ENCODE data around the gene OR2A42.
"Not testable (repeated sequence)": the region's sequence is repeated elsewhere in the genome, so short reads cannot be mapped to it uniquely, and the experiment has no call there.

Gene OR2A42, protein sequence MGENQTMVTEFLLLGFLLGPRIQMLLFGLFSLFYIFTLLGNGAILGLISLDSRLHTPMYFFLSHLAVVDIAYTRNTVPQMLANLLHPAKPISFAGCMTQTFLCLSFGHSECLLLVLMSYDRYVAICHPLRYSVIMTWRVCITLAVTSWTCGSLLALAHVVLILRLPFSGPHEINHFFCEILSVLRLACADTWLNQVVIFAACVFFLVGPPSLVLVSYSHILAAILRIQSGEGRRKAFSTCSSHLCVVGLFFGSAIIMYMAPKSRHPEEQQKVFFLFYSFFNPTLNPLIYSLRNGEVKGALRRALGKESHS

DNA sequence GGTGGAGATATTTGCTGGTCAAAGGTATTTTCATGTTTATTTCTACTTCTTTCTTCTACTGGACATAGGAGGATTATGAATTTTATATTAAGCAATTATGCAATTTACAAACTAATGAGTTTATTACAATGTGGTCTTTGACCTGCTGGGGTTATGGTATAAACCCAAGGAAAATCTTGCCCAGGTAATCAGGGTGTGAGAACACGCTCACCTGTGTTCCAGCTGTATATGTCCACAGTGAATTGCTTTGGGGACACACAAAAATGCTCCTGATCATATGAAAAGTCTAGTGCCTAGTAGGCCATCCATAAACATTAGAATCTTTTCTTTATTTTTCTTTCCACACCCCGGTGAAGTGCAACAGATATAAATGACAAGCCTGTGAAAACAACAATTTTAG lies at the start of gene OR2A42:
OR2A42 (minus strand) TSS at position 241 of the 400 bp plus-strand sequence. CDS start 6,762 bp downstream, outside the sequence.
- H3K79me2 ChIP-seq (ENCODE audit: insufficient read depth, low read depth); H3K9ac ChIP-seq; H3K4me1 ChIP-seq (ENCODE audit: low read depth, poor library complexity, severe bottlenecking); H3K4me3 ChIP-seq (IDR thresholded peaks at IDR 0.05; ENCODE audit: insufficient read depth, low read depth, low read length); H3K27ac ChIP-seq; H2AFZ ChIP-seq (ENCODE audit: low read depth); H3K36me3 ChIP-seq (ENCODE audit: insufficient read depth); H3K27me3 ChIP-seq (ENCODE audit: insufficient read depth, low read depth); H4K20me1 ChIP-seq (ENCODE audit: insufficient read depth); H3K4me2 ChIP-seq: not testable (repeated sequence)

DNA sequence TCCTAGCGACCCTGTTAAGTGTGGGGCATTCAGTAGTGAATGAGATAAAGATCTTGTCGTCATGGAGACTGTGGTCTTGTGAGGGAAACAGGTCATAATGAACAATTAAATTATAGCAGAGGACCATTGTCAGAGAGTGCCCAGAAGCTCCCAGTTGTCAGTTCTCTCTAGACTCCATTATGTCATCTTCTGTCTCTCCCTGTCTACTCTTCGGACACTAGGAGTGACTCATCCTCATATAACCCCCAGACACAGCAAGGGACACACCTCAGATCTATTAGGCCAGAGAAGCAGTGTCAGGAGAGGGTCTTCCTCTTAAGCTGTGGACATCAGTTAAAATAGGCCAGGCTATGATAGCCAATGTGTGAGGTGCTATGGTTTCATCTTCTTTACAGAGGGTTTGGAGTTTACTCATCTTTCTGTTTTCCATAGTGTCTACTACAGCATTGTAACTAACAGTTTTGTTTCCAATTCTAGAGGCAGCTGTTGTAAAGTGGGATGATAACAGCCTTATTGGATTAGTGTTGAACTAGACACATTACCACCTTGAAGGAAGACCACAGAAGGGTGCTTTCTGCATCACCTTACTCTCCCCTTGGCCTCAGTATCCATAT lies 47.9 kb upstream of the OR2A42 start:
- H3K4me3 ChIP-seq (IDR thresholded peaks at IDR 0.05; ENCODE audit: insufficient read depth, low read depth, low read length); H3K27me3 ChIP-seq (ENCODE audit: insufficient read depth, low read depth); H3K27ac ChIP-seq; H4K20me1 ChIP-seq (ENCODE audit: insufficient read depth); H3K9ac ChIP-seq; H3K36me3 ChIP-seq (ENCODE audit: insufficient read depth); H2AFZ ChIP-seq (ENCODE audit: low read depth); H3K4me2 ChIP-seq; H3K4me1 ChIP-seq (ENCODE audit: low read depth, poor library complexity, severe bottlenecking); H3K79me2 ChIP-seq (ENCODE audit: insufficient read depth, low read depth): not testable (repeated sequence)

DNA sequence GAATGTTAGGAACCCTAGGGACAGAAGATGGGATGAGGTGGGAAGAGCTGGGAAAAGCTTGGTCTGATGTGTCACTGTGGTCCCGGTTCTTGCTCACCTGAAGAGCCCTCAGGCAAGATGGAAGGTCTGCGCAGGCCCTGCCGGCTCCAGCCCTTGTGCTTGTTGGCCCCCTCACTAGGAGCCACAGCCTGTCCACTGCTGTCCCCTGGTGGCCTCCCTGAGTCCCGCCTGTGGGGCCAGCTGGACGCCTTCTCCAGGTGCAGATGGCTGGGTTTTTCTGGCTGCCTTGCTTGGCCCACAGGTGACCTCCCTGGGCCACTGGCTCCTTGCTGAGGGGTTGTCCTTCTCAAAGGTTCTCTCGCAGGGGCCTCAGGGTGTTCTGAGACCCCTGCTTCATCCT lies 44.3 kb upstream of the OR2A42 start:
- not testable (repeated sequence) for H3K4me3 ChIP-seq (IDR thresholded peaks at IDR 0.05; ENCODE audit: insufficient read depth, low read depth, low read length); H2AFZ ChIP-seq (ENCODE audit: low read depth); H3K36me3 ChIP-seq (ENCODE audit: insufficient read depth); H3K79me2 ChIP-seq (ENCODE audit: insufficient read depth, low read depth); H3K4me2 ChIP-seq; H4K20me1 ChIP-seq (ENCODE audit: insufficient read depth); H3K27me3 ChIP-seq (ENCODE audit: insufficient read depth, low read depth); H3K9ac ChIP-seq; H3K27ac ChIP-seq; H3K4me1 ChIP-seq (ENCODE audit: low read depth, poor library complexity, severe bottlenecking)

DNA sequence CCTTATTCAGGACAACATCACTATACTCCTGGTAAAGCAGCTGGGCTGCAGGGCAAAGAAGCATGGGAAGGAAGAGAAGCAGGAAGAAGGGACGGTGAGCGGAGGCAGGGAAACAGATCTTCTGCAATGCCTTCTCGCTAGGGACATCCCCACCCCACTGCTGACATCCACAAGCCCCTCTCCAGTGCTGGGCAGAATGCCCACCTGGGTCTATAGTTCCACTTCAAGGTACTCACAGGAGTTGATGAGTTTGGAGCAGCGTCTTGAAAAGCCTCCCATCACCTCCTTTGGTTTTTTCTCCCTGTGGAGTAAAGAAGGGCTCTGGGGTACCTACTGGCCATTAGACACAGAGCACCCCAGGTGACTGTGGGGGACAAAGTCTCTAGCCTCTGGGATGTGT lies 43.1 kb upstream of the OR2A42 start:
- not testable (repeated sequence) for H3K36me3 ChIP-seq (ENCODE audit: insufficient read depth); H3K4me3 ChIP-seq (IDR thresholded peaks at IDR 0.05; ENCODE audit: insufficient read depth, low read depth, low read length); H3K9ac ChIP-seq; H3K27me3 ChIP-seq (ENCODE audit: insufficient read depth, low read depth); H3K4me1 ChIP-seq (ENCODE audit: low read depth, poor library complexity, severe bottlenecking); H3K4me2 ChIP-seq; H4K20me1 ChIP-seq (ENCODE audit: insufficient read depth); H2AFZ ChIP-seq (ENCODE audit: low read depth); H3K27ac ChIP-seq; H3K79me2 ChIP-seq (ENCODE audit: insufficient read depth, low read depth)

DNA sequence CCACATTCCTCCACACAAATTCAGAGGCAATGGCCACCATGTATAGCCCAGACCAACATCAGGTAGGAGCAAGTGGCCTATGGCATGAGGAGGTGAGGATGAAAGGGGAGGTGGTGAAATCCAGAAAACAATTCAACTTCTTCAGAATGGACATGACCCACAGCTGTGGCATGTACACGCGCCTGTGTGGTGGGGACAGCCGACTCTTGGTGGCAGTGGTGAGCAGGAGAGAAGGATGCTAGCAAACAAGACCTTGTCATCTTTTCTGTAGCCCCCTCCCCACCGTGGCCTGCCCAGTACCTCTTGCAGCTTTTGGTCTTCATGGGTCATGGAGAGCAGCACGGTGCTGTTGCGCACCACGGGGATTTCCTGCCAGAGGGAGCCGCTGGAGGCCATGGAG lies 42.6 kb upstream of the OR2A42 start:
- not testable (repeated sequence) for H3K4me2 ChIP-seq; H3K36me3 ChIP-seq (ENCODE audit: insufficient read depth); H3K27me3 ChIP-seq (ENCODE audit: insufficient read depth, low read depth); H3K27ac ChIP-seq; H3K9ac ChIP-seq; H2AFZ ChIP-seq (ENCODE audit: low read depth); H4K20me1 ChIP-seq (ENCODE audit: insufficient read depth); H3K79me2 ChIP-seq (ENCODE audit: insufficient read depth, low read depth); H3K4me1 ChIP-seq (ENCODE audit: low read depth, poor library complexity, severe bottlenecking); H3K4me3 ChIP-seq (IDR thresholded peaks at IDR 0.05; ENCODE audit: insufficient read depth, low read depth, low read length)

DNA sequence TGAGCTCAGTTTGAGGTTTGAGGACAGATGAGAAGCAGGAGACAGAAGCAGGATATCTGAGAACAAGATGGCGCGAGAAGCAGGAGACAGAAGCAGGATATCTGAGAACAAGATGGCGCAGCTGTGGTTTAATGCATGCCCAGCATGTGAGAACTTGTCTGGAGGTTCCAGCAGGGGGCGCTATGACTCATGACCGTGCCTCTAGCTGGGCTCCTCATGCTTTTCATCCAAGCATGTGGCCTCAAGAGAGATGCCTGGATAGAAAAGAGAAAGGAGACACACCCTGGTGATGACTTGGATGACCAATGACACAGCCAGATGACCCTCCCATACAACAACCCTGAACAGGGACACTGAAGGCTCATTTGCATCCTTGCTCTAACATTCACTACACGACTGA lies 40.6 kb upstream of the OR2A42 start:
- H3K79me2 ChIP-seq (ENCODE audit: insufficient read depth, low read depth); H3K27me3 ChIP-seq (ENCODE audit: insufficient read depth, low read depth); H2AFZ ChIP-seq (ENCODE audit: low read depth); H3K4me1 ChIP-seq (ENCODE audit: low read depth, poor library complexity, severe bottlenecking); H3K27ac ChIP-seq; H3K36me3 ChIP-seq (ENCODE audit: insufficient read depth); H4K20me1 ChIP-seq (ENCODE audit: insufficient read depth); H3K4me3 ChIP-seq (IDR thresholded peaks at IDR 0.05; ENCODE audit: insufficient read depth, low read depth, low read length); H3K9ac ChIP-seq; H3K4me2 ChIP-seq: not testable (repeated sequence)

DNA sequence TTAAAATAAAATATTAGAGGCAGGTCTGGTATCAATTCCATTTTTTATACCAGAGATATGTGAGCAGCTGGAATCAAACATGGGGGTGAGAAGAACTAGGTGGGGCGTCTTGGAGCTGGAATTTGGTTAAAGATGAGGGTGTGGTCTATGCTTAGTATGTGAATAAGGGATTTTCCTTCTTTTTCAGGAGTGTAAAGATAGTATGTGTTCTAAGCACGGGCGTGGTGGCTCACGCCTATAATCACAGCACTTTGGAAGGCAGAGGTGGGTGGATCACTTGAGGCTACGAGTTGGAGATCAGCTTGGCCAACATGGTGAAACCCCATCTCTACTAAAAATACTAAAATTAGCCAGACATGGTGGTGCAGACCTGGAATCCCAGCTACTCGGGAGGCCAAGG lies 35.9 kb upstream of the OR2A42 start:
- not testable (repeated sequence) for H3K4me2 ChIP-seq; H2AFZ ChIP-seq (ENCODE audit: low read depth); H4K20me1 ChIP-seq (ENCODE audit: insufficient read depth); H3K27me3 ChIP-seq (ENCODE audit: insufficient read depth, low read depth); H3K27ac ChIP-seq; H3K79me2 ChIP-seq (ENCODE audit: insufficient read depth, low read depth); H3K36me3 ChIP-seq (ENCODE audit: insufficient read depth); H3K4me1 ChIP-seq (ENCODE audit: low read depth, poor library complexity, severe bottlenecking); H3K4me3 ChIP-seq (IDR thresholded peaks at IDR 0.05; ENCODE audit: insufficient read depth, low read depth, low read length); H3K9ac ChIP-seq

DNA sequence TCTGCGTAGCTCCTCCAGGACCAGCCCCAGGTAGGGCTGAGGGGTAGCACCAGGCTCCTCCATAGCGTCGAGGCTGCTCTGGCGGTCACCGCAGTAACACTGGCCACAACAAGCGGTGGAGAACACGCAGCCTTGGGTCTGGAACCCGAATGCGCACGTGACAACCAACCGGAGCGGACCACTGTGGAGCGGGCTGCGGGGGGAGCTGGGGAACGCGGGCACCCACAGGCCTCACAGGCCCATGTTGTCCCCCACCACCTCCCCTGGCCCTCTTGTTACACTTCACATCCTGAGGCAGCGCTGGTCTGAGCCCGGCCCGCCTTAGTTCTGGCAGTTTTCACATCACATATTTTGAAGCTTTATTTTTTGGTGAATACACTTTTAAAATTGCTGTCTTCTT lies 29.8 kb upstream of the OR2A42 start, which contains the start of gene CTAGE8:
CTAGE8 (minus strand) TSS at position 101 of the 400 bp plus-strand sequence; CDS start at position 63, 38 bp downstream.
- not testable (repeated sequence) for H3K9ac ChIP-seq; H3K79me2 ChIP-seq (ENCODE audit: insufficient read depth, low read depth); H3K36me3 ChIP-seq (ENCODE audit: insufficient read depth); H3K4me1 ChIP-seq (ENCODE audit: low read depth, poor library complexity, severe bottlenecking); H4K20me1 ChIP-seq (ENCODE audit: insufficient read depth); H3K27me3 ChIP-seq (ENCODE audit: insufficient read depth, low read depth); H3K4me3 ChIP-seq (IDR thresholded peaks at IDR 0.05; ENCODE audit: insufficient read depth, low read depth, low read length); H3K4me2 ChIP-seq; H2AFZ ChIP-seq (ENCODE audit: low read depth); H3K27ac ChIP-seq

DNA sequence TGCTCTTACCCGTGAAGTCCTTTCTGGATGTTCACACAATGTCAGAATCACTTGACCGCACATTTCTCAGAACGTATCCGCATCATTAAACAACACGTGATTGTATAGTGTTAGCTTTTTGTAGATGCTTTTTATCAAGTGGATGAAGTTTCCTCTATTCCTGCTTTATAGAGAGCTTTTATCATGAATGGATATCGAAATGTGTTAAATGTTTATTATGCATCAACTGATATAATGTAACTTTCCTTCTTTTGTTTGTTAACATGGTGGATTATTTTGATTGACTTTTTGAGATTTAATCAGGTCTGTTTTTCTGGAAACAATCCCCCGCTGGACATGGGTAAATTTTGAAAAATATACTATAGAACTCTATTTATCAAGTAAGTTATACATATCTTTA lies 25.3 kb upstream of the OR2A42 start, which contains the start of gene OR2A7:
OR2A7 (minus strand) TSS at position 101 of the 400 bp plus-strand sequence. CDS start 5,164 bp downstream, outside the sequence.
- not testable (repeated sequence) for H2AFZ ChIP-seq (ENCODE audit: low read depth); H3K79me2 ChIP-seq (ENCODE audit: insufficient read depth, low read depth); H3K36me3 ChIP-seq (ENCODE audit: insufficient read depth); H3K4me2 ChIP-seq; H3K4me3 ChIP-seq (IDR thresholded peaks at IDR 0.05; ENCODE audit: insufficient read depth, low read depth, low read length); H3K9ac ChIP-seq; H3K27me3 ChIP-seq (ENCODE audit: insufficient read depth, low read depth); H3K4me1 ChIP-seq (ENCODE audit: low read depth, poor library complexity, severe bottlenecking); H4K20me1 ChIP-seq (ENCODE audit: insufficient read depth); H3K27ac ChIP-seq

DNA sequence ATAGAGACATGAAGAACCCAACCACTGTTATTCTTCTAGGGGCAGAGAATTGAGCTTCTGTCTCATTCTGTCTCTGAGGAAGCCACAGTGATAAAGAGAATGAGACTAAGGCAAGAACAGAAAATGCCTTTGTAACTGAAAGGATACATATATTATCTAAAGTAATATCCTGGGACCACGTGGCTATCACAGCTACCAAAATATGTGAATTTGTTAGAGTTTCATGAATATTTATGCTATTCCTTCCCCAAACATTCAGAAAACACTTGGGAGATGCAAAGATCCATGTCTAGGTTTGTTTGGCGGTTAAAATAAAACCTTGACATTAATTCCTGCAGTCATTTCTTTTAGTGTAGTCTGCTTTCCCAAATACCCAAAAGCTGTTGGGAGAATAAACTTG lies 22.7 kb upstream of the OR2A42 start:
- H3K9ac ChIP-seq; H3K27ac ChIP-seq; H3K27me3 ChIP-seq (ENCODE audit: insufficient read depth, low read depth); H3K4me2 ChIP-seq; H3K4me3 ChIP-seq (IDR thresholded peaks at IDR 0.05; ENCODE audit: insufficient read depth, low read depth, low read length); H3K4me1 ChIP-seq (ENCODE audit: low read depth, poor library complexity, severe bottlenecking); H2AFZ ChIP-seq (ENCODE audit: low read depth); H3K79me2 ChIP-seq (ENCODE audit: insufficient read depth, low read depth); H4K20me1 ChIP-seq (ENCODE audit: insufficient read depth); H3K36me3 ChIP-seq (ENCODE audit: insufficient read depth): not testable (repeated sequence)

Data from KMS-11 (cell line).